Astrocyte of the spinal cord (primary cell): ENCODE data around the gene PCIF1.
A peak's percentile ranks its signal among the peaks of the same experiment; 100 is the strongest.

Source experiments
- DNase-seq: peaks from one replicate; pipeline ENCODE4 v3.0.0; 2011; ENCODE audit warnings: low read depth, low spot score
- H3K4me3 ChIP-seq: 2 replicates; pipeline ENCODE4 v1.5.1; 2011; ENCODE audit warnings: low read depth, mild to moderate bottlenecking, low read length, moderate library complexity
- CTCF ChIP-seq: IDR thresholded peaks from 2 replicates; pipeline ENCODE4 v1.5.1; 2012; ENCODE audit warnings: low read depth, mild to moderate bottlenecking, low read length, inconsistent platforms
- in situ Hi-C: cut with HindIII; loops from 2 replicates; pipeline ENCODE4 v1.10.0; 2017; ENCODE audit warnings: low sequenced_read_pairs

Gene PCIF1

GRCh38 chr20:45918182-45918737 is 16.2 kb upstream of the PCIF1 start:
- no peak for TF ChIP-seq CTCF
- peak; percentile 46 for DNase-seq
- in situ Hi-C loops, result no loop called here

GRCh38 chr20:45918779-45919537 is 15.5 kb upstream of the PCIF1 start:
- TF ChIP-seq CTCF, result no peak
- no peak for DNase-seq
- H3K4me3 ChIP-seq, result no peak overlapping the region
- in situ Hi-C loops, result no loop called here

More at GRCh38 chr20:45918182-45918737, 16.2 kb upstream of the PCIF1 start:
- H3K4me3 ChIP-seq, result no peak overlapping the region

GRCh38 chr20:45919542-45920399 is 14.7 kb upstream of the PCIF1 start:
- no peak overlapping the region for H3K4me3 ChIP-seq
- TF ChIP-seq CTCF, result no peak
- in situ Hi-C loops, result no loop called here
- DNase-seq, result peak; percentile 90

GRCh38 chr20:45920462-45921336 is 13.8 kb upstream of the PCIF1 start:
- H3K4me3 ChIP-seq, result no peak overlapping the region
- TF ChIP-seq CTCF, result no peak
- in situ Hi-C loops, result no loop called here
- DNase-seq, result peak; percentile 27

- no peak for DNase-seq
- H3K4me3 ChIP-seq, result no peak overlapping the region
- no peak for TF ChIP-seq CTCF
- in situ Hi-C loops, result no loop called here
These were observed 12.9 kb upstream of the PCIF1 start for GRCh38 chr20:45921337-45922189.
